DMS114 treated with DMSO at 0.1 percent for 48 hours (cell line): ENCODE data around the gene RTN4.

Experiments used
- DNase-seq: peaks from one replicate; lab custom pipeline; 2025; ENCODE audit not compliant: unreplicated experiment; lab: John Stamatoyannopoulos, UW

RTN4 gene

DNA sequence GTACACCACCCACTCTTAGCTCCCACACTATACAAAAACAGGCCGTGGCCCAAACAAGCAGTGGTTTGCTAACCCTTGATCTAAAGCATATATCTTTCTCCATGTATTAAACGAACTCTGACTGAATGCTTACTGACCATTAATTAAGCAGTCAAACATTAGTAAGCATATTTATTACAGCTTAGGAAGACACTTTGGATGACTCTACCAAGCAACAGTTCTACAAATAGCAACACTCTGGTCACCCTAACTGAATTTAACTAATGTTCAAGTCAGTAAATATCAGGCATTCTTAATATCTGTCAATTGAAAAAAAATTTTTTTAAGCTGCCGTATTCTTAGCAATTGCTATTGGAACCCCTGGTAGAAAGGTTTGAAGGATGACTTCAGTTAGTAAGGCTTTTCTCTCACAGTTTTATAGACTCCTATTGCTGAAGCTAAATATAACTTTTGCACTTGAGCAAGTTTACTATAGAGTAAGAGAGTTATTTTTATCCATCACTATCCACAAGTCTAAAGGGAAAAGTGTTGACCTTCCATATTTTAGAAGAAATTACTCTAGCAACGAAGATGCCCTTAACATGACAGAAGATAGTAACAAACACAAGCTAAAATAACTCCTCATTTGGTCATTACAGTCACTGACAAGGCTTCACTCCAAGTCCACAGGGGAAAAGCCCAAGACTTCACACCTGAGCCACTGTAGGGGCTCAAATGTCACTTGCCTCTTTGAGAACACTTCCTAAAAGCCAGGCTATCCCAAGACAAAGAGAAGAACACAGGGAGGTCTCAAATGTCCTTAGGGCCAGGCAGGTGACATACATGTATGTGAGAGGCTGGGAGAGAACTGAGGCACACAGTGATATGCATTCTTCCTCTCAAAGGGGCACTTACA, 74.4 kb downstream of the RTN4 start:
- DNase-seq = no peak

DNA sequence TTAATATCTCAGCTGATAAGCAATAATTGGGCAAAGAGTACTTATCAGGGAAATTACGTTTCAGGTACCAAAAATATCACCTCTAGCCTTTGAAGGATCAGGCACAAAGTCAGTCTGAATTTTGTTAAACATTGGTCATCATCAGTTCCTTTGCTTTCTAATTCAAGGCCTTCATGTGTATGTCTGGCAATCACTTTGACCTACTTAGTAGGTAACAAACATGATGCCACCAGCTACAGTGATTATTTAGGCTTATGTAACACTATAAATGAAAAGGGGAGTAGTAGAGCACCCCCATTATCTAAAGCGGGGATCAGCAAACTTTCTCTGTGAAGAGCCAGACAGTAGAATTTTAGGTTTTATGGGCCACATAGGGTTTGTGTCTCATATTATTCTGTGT, 75.1 kb downstream of the RTN4 start:
- DNase-seq = no peak

DNA sequence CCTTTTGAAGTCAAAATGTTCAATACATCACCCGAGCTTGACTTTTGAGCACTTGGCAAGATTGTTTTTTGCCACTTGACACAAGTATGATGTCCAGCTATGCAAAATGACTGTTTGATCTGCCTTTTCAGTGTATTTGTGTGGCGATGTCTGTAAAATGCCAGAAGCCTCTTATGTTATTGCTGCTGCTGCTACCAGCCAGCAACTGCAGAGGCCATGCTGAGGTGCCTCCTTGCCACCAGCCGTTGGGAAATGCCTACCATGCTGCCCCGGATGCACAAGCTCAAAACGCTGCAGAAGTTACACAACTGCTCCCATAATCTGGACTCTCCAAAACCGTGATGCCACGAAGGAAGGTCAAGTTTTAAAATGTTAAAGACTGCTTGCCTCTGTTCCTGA, 80.3 kb downstream of the RTN4 start:
- DNase-seq = no peak

DNA sequence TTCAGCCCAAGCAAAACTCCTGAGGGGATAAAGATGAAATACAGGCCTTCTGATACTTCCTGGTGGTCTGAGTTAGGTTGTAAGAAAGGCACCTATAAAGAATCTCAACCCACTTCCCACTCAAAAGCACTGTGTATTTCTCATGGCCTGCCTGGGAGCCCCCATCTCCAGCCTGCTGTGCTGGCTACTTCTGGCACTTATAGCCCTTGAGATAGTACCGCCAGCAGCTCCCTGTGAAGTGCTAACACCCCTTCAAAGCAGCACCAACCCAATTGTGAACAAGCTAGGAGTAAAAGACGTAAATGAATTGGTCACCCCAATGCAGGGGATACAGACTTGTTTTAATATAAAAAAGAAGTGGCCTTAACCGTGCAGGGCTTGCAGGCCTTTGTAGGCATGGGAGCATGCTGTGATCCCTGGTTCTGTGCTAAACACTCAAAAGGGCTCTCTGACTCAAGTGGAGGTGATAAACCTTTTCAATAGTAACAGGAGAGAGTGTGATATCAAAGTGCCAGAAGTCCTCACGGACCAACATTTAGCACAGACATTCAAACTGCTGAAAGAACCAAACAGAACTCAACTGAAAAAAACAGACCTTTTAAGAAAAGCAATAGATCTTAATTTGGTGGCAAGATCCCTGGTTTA, 80.8 kb downstream of the RTN4 start:
- DNase-seq = no peak

DNA sequence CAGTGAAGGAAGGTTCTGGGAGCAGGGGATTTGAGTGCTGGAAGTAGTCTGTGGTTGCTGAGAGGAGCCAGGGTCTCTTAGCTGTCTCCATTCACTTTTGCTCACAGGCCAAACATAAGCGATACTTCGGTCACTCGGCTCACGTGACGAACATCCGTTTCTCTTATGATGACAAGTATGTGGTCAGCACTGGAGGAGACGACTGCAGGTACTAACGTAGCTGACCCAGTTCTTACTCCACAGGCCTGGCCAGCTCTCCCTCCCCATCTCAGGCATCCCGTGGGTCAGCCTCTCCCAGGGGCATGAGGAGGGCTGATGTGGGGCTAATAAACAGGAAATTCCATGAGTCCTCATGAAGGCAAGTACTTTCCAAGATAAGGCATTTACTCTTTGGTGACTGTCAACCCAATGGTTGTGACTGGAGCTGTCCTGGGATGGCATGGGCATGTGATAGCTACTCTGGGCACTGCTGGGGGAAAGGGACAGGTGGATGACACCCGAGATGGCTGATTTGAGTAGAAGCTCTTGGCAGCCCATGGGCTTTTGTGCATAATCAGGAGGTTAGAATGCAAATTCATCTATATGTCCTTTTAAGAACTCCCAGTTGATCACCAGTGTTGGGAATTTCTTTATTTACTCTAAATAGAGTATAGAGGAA, 81.6 kb downstream of the RTN4 start:
- no peak for DNase-seq

DNA sequence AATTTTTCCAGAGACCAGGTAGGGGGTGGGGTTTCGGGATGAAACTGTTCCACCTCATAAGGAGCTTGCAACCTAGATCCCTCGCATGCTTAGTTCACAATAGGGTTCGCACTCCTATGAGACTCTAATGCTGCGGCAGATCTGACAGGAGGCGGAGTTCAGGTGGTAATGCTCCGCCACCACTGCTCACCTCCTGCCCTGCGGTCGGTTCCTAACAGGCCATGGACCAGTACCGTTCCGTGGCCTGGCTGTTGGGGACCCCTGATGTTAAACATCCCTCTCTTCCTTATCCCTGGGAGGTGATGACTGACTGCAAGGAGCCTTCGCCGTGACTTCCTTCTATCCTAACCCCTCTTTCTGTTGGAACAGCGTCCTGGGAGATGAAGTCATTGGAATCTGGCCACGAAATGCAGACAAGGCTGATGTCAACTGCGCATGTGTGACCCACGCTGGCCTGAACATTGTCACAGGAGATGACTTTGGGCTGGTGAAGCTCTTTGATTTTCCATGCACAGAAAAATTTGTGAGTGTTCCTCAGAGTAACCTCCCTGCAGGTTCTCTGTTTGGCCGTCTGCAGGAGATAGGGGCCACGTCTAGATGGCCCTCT, 82.4 kb downstream of the RTN4 start:
- no peak for DNase-seq

DNA sequence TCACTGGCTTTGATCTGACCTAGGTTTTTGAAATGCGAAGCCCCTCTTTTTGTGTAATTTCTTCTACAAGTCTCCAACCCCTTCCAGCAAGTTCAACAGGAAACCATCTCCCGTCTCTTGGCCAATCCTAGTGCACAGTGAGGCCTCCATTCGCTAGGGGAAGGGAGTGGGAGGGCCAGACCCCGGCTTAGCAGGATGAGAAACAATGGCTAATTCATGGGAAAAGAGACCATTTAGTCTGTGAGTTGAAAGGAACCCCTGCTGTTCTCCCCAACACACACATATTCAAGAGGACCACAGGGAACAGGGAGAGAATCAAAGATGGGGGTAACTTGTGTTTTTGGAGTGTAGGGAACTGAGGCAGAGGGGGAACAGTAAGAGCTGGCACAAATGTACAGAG, 83.0 kb downstream of the RTN4 start:
- DNase-seq = no peak

DNA sequence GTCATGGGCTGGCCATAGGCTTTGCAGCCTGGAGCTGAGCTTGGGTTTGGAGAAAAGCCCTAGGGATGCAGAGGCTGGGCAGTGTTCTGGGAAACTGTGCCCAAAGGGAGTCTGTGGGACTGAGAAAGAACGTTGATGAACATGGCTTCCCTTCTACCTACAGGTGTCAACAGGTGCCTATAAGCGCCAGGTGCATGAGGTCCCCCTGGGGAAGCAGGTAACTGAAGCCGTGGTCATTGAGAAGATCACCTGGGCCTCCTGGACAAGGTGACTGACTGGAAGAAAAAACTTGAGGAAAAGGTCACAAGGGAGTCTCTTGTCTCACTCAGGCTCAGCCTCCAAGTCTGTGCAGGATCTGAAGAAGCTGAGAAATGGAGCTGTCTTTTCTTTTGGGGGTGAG, 83.4 kb downstream of the RTN4 start:
- no peak for DNase-seq

DNA sequence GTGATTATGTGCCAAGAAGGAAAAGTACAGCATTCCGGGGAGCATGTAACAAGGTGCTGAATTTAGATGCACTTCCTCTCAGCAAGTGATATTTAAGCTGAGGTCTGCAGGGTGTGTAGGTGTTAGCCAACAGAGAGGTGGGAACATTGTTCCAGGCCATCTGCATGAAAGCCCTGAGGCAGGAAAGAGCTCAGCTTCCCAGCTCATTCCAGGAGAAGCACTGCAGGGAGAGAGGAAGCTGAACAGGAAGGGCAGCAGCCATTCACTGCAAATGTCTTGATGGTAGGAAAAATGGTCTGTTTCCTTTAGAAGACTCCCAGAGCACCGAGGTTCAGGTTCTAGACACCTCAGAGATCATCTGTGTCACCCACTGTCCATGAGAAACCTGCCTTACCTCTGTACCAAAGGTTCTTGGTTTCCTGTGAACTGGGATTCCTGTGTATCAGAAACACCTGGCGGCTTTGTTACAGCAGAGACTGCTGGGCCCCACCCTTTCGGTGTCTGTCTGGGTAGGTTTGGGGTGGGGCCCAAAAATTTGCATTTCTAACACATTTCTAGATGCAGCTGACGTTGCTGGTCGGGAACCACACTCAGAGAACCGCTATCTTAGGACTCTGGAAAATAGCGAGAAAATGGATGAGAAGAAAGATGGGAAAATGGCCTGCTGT, 84.0 kb downstream of the RTN4 start:
- no peak for DNase-seq

DNA sequence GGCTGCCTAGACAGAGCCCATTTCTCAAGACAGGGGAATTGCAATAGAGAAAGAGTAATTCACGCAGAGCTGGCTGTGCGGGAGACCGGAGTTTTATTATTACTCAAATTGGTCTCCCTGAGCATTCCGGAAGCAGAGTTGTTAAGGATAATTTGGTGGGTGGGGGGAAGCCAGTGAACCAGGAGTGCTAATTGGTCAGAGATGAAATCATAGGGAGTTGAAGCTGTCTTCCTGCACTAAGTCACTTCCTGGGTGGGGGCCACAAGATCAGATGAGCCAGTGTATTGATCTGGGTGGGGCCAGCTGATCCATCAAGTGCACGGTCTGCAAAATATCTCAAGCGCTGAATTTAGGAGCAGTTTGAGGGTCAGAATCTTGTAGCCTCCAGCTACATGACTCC, 84.8 kb downstream of the RTN4 start:
- no peak for DNase-seq

DNA sequence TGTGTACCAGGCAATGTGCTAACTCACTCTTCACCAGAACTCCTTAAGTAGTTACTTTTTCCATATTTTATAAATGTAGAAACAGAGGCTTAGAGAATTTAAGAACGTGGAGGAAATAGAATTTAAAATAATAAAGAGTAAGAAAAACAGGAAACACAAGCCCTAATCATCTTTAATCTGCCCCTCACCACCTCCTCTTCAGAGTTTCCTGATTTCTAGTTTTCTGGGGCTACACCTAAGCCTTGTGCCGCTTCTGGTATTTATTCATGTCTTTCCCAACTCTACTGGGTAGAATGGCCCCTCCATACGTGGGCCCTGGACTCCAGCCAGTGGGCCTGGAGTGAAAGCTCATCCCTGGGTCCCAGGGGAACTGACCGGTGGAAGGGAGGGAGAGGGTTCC, 85.4 kb downstream of the RTN4 start:
- DNase-seq = no peak

DNA sequence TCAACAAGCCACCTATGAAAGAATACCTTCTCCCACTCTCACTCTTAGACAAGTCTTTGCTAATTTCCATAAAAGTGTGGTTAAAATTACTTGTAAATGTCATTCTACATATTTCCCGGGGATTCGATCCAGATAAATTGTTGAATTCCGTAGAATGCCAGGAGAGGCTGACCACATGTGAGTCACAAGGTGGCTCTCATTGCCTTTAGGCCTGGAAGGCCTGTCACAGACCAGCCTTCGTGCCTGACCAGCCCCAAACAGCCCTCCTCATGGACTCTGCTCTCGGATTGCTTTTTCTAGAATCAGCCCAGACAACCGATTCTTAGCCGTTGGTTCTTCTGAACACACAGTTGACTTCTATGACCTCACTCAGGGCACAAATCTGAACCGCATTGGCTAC, 86.0 kb downstream of the RTN4 start:
- DNase-seq = no peak

DNA sequence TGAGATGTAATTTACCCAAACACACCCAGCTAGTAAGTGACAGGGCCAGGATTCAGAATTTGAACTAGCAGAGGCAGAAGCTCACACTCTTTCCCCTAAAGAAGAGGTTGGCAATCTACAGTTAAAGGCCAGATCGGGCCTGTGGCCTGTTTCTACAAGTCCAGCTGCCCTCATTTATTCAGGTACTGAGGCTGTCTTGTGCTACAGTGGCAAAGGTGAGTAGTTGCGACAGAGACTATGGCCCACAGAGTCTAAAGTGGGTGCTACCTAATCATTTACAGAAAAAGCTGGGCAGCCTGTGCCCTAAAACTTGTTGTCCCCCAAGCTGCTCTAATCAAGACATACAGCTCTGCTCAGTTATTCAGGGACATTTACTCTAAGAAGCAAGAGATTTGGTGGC, 86.8 kb downstream of the RTN4 start:
- no peak for DNase-seq

DNA sequence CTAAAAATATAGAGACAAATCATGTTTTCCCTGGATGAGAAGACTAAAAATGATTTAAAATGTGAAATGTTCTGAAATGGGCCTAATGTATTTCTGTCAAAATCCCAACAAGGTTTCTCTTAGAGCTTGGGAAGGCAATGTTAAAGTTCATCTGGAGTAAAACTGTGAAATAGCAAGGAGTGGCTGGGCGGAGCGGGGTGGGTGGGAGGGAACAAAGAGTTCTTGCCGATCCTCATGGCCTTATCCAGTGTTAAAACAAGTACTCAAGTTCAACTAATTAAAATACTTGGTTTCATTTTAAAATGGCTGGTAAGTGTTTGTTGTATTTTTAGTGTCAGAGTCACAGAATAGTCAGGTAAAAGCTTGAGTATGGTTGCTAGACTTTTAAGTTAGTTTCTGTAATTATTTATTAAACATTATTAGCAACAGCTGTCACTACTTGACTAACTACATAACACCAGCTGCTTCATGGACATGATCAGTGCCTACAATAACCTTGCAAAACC, 87.3 kb downstream of the RTN4 start:
- no peak for DNase-seq

DNA sequence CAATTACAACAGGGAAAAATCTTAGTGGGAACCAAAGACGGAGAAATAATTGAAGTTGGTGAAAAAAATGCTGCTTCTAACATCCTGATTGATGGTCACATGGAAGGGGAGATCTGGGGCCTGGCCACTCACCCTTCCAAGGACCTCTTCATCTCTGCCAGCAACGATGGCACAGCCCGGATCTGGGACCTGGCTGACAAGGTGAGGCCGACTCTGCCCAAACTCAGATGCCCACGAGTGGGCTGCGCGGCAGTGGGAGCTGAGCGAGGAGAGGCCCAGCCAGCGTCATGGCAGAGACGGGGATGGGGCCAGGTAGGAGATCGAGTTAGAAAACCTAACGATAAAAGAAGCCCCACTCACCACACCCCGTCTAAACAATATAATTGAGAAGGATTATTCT, 87.7 kb downstream of the RTN4 start:
- no peak for DNase-seq

DNA sequence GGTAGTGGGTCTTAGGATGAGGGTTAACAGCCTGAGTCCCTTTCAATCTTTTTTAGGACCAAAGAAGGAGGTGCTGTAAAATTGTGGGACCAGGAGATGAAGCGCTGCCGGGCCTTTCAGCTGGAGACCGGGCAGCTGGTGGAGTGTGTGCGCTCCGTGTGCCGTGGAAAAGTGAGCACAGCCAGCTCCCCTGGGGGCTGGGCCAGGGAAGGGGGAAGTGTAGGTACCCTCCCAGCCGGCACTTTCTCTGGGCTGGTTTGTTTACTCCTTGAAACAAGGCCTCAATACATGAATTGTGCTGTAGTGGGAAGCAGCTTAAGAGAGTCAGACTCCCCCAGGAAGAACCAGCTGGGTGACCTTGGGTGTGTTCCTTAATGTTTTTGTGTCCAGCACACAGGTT, 90.1 kb downstream of the RTN4 start:
- no peak for DNase-seq

DNA sequence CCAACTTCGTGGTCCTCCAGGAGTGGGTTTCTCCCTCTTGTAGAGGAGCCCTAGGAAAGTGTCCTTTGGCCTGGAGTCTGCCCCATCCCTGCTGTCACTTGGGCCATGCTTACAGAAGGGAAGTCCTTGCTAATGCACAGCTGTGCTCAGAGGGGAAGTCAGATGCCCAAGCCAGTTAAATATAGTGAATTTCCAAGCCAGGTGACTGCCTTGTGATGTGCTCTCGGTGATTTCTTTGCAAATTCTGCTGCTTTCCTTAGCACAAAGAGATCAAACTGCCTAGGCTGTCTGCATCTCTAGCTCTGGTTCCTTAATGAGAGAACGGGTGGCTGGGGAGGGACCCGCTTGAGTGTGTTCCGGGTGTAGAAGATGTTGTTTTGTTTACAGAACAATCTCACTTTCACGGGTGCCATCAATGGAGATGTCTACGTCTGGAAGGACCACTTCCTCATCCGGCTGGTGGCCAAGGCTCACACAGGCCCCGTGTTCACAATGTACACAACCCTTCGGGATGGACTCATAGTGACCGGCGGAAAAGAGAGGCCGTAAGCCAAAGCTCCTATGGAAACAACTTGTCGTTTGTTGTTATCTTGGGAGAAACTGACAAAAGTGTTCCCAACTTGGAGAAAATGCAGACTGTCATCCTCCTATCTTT, 91.4 kb downstream of the RTN4 start:
- no peak for DNase-seq

DNA sequence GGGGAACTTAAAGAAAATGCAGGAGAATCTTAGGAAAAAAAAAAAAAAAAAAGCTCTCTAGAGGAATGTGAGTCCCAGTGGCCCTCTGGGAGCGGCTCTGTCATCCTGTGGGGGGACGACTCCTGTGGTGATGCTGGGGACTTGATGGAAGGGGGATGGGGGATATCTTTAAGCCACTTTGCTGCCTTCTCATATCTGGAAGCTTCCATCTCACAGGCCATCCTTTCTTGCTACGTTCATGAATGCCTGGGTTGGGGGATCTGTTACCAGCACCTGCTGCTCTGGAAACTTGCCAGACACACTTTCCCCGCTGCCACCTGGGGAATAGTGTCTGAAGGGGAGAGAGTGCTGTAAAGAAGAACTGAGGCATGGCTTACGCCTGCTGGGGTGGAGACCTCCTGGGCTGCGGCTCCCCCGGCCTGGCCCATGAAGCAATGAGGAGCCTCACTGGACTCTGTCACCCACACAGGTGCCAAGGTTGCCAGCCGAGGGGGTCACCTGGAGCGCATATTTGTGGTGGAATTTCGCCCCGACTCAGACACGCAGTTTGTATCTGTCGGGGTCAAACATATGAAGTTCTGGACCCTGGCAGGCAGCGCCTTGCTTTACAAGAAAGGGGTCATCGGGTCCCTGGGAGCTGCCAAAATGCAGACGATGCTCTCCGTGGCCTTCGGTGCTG, 92.8 kb downstream of the RTN4 start:
- no peak for DNase-seq

DNA sequence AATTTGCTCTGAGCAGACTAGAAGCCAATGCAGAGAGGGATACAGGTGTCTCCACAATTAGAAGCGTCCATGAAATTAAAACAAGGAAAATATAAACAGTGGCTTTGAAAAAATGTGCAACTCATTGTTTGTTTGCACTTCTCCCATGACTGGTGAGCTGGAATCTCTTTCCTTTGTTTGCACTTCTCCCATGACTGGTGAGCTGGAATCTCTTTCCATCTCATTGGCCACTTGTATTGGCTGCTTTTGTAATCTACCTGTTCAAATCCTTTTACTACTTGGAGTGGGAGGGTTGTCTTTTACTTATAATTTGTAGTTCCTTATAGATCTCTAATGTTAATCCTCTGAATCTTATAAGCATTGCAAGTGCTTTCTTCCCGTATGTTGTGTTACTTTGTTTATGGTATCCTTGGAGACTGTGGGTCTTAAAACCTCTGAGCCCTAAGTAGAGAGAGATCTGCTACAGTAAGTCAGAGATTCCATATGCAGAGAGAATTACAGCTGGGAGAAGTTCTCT, 94.1 kb downstream of the RTN4 start:
- DNase-seq = no peak
